A549 treated with RU486 at 1 μM for 4 hours (cell line): ENCODE measurements around the gene ZNF81. TPM values are rescaled to one million over a fixed set of nuclear protein-coding genes. Genes with fewer than 3 reads are reported as not detected.

Experiments
- total RNA-seq: library from RNA; stranded (reverse); fragments of 200-300 nt; extraction: Qiagen RNA extraction; gene quantifications from 5 replicates; pipeline ENCODE4 v1.2.3, GENCODE V29; 2022; ENCODE audit warnings: low read depth

ZNF81 gene
- 4.3 to 8.1 TPM (median 6.0 TPM) in 5 replicates for total RNA-seq

DNA sequence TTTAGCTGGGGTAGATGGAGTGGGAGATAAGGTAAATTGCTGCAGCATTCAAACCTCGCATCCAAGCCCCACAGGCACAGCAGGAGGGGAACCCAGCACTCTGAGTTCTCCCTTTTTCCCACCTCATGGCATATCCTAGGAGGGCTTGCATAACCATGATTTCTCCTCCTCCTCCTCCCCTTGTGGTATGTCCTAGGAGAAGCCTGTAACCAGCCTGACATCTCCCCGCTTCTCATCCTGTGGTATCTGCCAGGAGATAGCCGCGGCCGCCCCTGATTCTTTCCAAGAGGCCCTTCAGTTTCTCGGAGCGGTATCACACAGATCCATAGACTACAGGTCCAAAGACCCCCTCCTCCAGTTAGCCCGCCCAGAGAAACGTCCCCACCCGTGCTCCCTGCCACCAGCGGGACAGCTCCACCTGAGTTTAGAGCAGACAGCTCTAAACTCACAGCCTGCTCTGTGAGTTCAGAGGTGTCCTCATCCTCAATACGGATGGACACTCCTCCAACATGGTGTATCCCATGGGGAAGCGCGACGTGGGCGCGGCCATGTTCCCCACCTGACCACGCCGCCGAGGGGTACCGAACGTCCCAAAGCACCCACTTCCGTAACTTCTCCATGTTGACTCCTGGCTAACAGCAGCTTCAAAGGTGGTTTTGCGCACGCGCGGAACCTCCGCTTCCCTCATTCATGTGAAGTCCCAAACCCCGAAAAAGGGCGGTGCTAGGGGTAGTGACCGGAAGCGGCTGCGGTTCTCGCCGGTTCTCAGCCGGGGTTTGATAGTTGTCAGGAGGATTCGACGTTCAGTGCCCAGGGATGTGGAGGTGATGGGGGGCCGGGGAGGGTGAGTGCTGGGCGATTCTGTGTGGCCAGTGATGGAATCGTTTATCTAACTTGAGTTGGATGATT is at the start of gene ZNF81:
Gene ZNF81 (plus strand): TSS at position 739 of the 909 bp plus-strand sequence. CDS start 9,366 bp downstream, outside the sequence.

Other genes with a start within 250 kb of the ZNF81 start
- 0.11 to 0.31 TPM (median 0.21 TPM) in 5 replicates for gene SYN1, start 217.0 kb upstream of the ZNF81 start, total RNA-seq
- gene CFP, start 207.0 kb upstream of the ZNF81 start, total RNA-seq: 0.35 to 0.88 TPM (median 0.58 TPM) in 5 replicates
- 31.0 to 37.7 TPM (median 37.0 TPM) in 5 replicates for gene ELK1, start 186.3 kb upstream of the ZNF81 start, total RNA-seq
- 165 to 211 TPM (median 176 TPM) in 5 replicates for gene UXT, start 177.7 kb upstream of the ZNF81 start, total RNA-seq
- 2.3 to 4.0 TPM (median 3.4 TPM) in 5 replicates for gene ZNF182, start 167.1 kb downstream of the ZNF81 start, total RNA-seq
- gene SPACA5, start 170.1 kb downstream of the ZNF81 start, total RNA-seq: not detected in 5 replicates
- gene ZNF630, start 234.7 kb downstream of the ZNF81 start, total RNA-seq: 0.14 to 0.55 TPM (median 0.37 TPM) in 5 replicates